HEK293 (cell line): ENCODE results near the gene FBXO27.
A peak's percentile ranks its signal among the peaks of the same experiment; 100 is the strongest.

ENCODE experiments used
- ATF2 ChIP-seq: fragments of 450-650 bp; formaldehyde crosslinking; IDR thresholded peaks from 2 replicates; pipeline ENCODE4 v1.5.1; 2016; ENCODE audit warnings: missing biosample characterization, missing genetic modification characterization, low read depth
- GLIS1 ChIP-seq: fragments of 450-650 bp; formaldehyde crosslinking; IDR thresholded peaks from 2 replicates; pipeline ENCODE4 v1.5.1; 2016; ENCODE audit warnings: missing biosample characterization, missing genetic modification characterization
- GLIS2 ChIP-seq: fragments of 450-650 bp; formaldehyde crosslinking; IDR thresholded peaks from 2 replicates; pipeline ENCODE4 v1.5.1; 2016; ENCODE audit warnings: missing biosample characterization, missing genetic modification characterization
- KLF16 ChIP-seq: fragments of 450-650 bp; formaldehyde crosslinking; IDR thresholded peaks from 2 replicates; pipeline ENCODE4 v1.5.1; 2017; ENCODE audit warnings: missing biosample characterization, missing genetic modification characterization
- KLF17 ChIP-seq: fragments of 450-650 bp; formaldehyde crosslinking; IDR thresholded peaks from 2 replicates; pipeline ENCODE4 v1.5.1; 2016; ENCODE audit warnings: missing biosample characterization, missing genetic modification characterization
- SALL2 ChIP-seq: fragments of 450-650 bp; formaldehyde crosslinking; IDR thresholded peaks from 2 replicates; pipeline ENCODE4 v1.5.0; 2017; ENCODE audit warnings: missing biosample characterization, mild to moderate bottlenecking, missing genetic modification characterization, borderline replicate concordance
- SP2 ChIP-seq: fragments of 450-650 bp; formaldehyde crosslinking; IDR thresholded peaks from 2 replicates; pipeline ENCODE4 v1.5.1; 2016; ENCODE audit warnings: missing biosample characterization, missing genetic modification characterization
- SP3 ChIP-seq: fragments of 450-650 bp; formaldehyde crosslinking; IDR thresholded peaks from 2 replicates; pipeline ENCODE4 v1.5.1; 2016; ENCODE audit warnings: missing biosample characterization, missing genetic modification characterization
- SP7 ChIP-seq: fragments of 450-650 bp; formaldehyde crosslinking; IDR thresholded peaks from 2 replicates; pipeline ENCODE4 v1.5.1; 2016; ENCODE audit warnings: missing biosample characterization, missing genetic modification characterization
- WT1 ChIP-seq: fragments of 450-650 bp; formaldehyde crosslinking; IDR thresholded peaks from 2 replicates; pipeline ENCODE4 v1.5.1; 2016; ENCODE audit warnings: missing biosample characterization, missing genetic modification characterization
- YY1 ChIP-seq: fragments of 450-650 bp; formaldehyde crosslinking; IDR thresholded peaks from 2 replicates; pipeline ENCODE4 v1.5.1; 2018; ENCODE audit warnings: missing biosample characterization, missing genetic modification characterization
- YY2 ChIP-seq: fragments of 450-650 bp; formaldehyde crosslinking; IDR thresholded peaks from 2 replicates; pipeline ENCODE4 v1.5.1; 2016; ENCODE audit warnings: missing biosample characterization, missing genetic modification characterization
- ZBTB1 ChIP-seq: fragments of 450-650 bp; formaldehyde crosslinking; IDR thresholded peaks from 2 replicates; pipeline ENCODE4 v1.5.1; 2016; ENCODE audit warnings: missing biosample characterization, missing genetic modification characterization
- ZBTB11 ChIP-seq: fragments of 450-650 bp; formaldehyde crosslinking; conservative IDR thresholded peaks from 2 replicates; pipeline ENCODE4 v1.5.1; 2016; ENCODE audit warnings: low read depth, missing biosample characterization, missing genetic modification characterization
- ZBTB17 ChIP-seq: fragments of 450-650 bp; formaldehyde crosslinking; IDR thresholded peaks from 2 replicates; pipeline ENCODE4 v1.5.1; 2016; ENCODE audit warnings: missing biosample characterization, missing genetic modification characterization
- ZFHX2 ChIP-seq: fragments of 450-650 bp; formaldehyde crosslinking; conservative IDR thresholded peaks from 2 replicates; pipeline ENCODE4 v1.5.1; 2016; ENCODE audit warnings: missing biosample characterization, missing genetic modification characterization
- ZFP37 ChIP-seq: fragments of 450-650 bp; formaldehyde crosslinking; IDR thresholded peaks from 2 replicates; pipeline ENCODE4 v1.5.1; 2016; ENCODE audit warnings: missing biosample characterization, missing genetic modification characterization
- ZNF146 ChIP-seq: fragments of 450-650 bp; formaldehyde crosslinking; IDR thresholded peaks from 2 replicates; pipeline ENCODE4 v1.5.1; 2016; ENCODE audit warnings: missing biosample characterization, missing genetic modification characterization
- ZNF18 ChIP-seq: fragments of 450-650 bp; formaldehyde crosslinking; IDR thresholded peaks from 2 replicates; pipeline ENCODE4 v1.5.1; 2016; ENCODE audit warnings: missing biosample characterization, missing genetic modification characterization
- ZNF311 ChIP-seq: fragments of 450-650 bp; formaldehyde crosslinking; IDR thresholded peaks from 2 replicates; pipeline ENCODE4 v1.5.1; 2017; ENCODE audit warnings: missing biosample characterization, missing genetic modification characterization, borderline replicate concordance
- ZNF341 ChIP-seq: fragments of 450-650 bp; formaldehyde crosslinking; IDR thresholded peaks from 2 replicates; pipeline ENCODE4; 2016; ENCODE audit warnings: low read depth, missing biosample characterization, missing genetic modification characterization
- ZNF423 ChIP-seq: fragments of 450-650 bp; formaldehyde crosslinking; IDR thresholded peaks from 2 replicates; pipeline ENCODE4 v1.5.1; 2016; ENCODE audit warnings: missing biosample characterization, missing genetic modification characterization
- ZNF433 ChIP-seq: fragments of 450-650 bp; formaldehyde crosslinking; IDR thresholded peaks from 2 replicates; pipeline ENCODE4 v1.5.1; 2016; ENCODE audit warnings: missing biosample characterization, missing genetic modification characterization, low read depth
- ZNF473 ChIP-seq: fragments of 450-650 bp; formaldehyde crosslinking; IDR thresholded peaks from 2 replicates; pipeline ENCODE4 v1.5.1; 2017; ENCODE audit warnings: missing biosample characterization, missing genetic modification characterization
- ZNF48 ChIP-seq: fragments of 450-650 bp; formaldehyde crosslinking; IDR thresholded peaks from 2 replicates; pipeline ENCODE4 v1.5.1; 2016; ENCODE audit warnings: missing biosample characterization, missing genetic modification characterization
- ZNF521 ChIP-seq: fragments of 450-650 bp; formaldehyde crosslinking; IDR thresholded peaks from 2 replicates; pipeline ENCODE4 v1.5.1; 2017; ENCODE audit warnings: missing biosample characterization, mild to moderate bottlenecking, missing genetic modification characterization
- ZNF549 ChIP-seq: fragments of 450-650 bp; IDR thresholded peaks from 2 replicates; pipeline ENCODE4 v1.5.1; 2018; ENCODE audit warnings: missing biosample characterization, missing genetic modification characterization, mild to moderate bottlenecking, inconsistent platforms, moderate library complexity
- ZNF596 ChIP-seq: fragments of 450-650 bp; IDR thresholded peaks from 2 replicates; pipeline ENCODE4 v1.5.0; 2018; ENCODE audit warnings: missing biosample characterization, mild to moderate bottlenecking, missing genetic modification characterization, moderate library complexity
- ZNF621 ChIP-seq: fragments of 450-650 bp; formaldehyde crosslinking; IDR thresholded peaks from 2 replicates; pipeline ENCODE4 v1.5.1; 2017; ENCODE audit warnings: missing biosample characterization, missing genetic modification characterization
- ZNF704 ChIP-seq: fragments of 450-650 bp; formaldehyde crosslinking; IDR thresholded peaks from 2 replicates; pipeline ENCODE4 v1.5.1; 2016; ENCODE audit warnings: missing biosample characterization, missing genetic modification characterization
- ZNF747 ChIP-seq: fragments of 450-650 bp; formaldehyde crosslinking; IDR thresholded peaks from 2 replicates; pipeline ENCODE4 v1.5.1; 2016; ENCODE audit warnings: missing biosample characterization, missing genetic modification characterization
- ZNF843 ChIP-seq: fragments of 450-650 bp; formaldehyde crosslinking; IDR thresholded peaks from 2 replicates; pipeline ENCODE4 v1.5.1; 2016; ENCODE audit warnings: missing biosample characterization, missing genetic modification characterization
- ZSCAN30 ChIP-seq: fragments of 450-650 bp; IDR thresholded peaks from 2 replicates; pipeline ENCODE4 v1.5.1; 2018; ENCODE audit warnings: missing biosample characterization, mild to moderate bottlenecking, missing genetic modification characterization, moderate library complexity

The FBXO27 gene

GRCh38 chr19:39038098-39038497 is 5.7 kb upstream of the FBXO27 start (continued):
- TF ChIP-seq ZBTB11 (tag by site-specific recombination) (no peak), ZBTB1 (tag by site-specific recombination) (no peak), SP7 (tag by site-specific recombination) (0 out of 2 replicates have a peak, but pooled peaks have one; percentile 41), SP3 (tag by site-specific recombination) (peak; percentile 61), ZNF596 (tag by site-specific recombination) (peak; percentile 68; the same call in 1 of the 2 replicates), ZNF549 (tag by site-specific recombination) (no peak), ZSCAN30 (tag by site-specific recombination) (no peak), ZNF747 (tag by site-specific recombination) (no peak), ZNF48 (no peak), ZNF18 (no peak), WT1 (tag by site-specific recombination) (no peak), ZNF704 (no peak), ZNF843 (tag by site-specific recombination) (0 out of 2 replicates have a peak, but pooled peaks have one; percentile 11), KLF17 (tag by site-specific recombination) (peak; percentile 36; the same call in 1 of the 2 replicates), ZBTB17 (tag by site-specific recombination) (peak; percentile 78), YY1 (tag by site-specific recombination) (0 out of 2 replicates have a peak, but pooled peaks have one; percentile 40), ZNF433 (tag by site-specific recombination) (no peak), YY2 (tag by site-specific recombination) (no peak), ZNF341 (tag by site-specific recombination) (no peak), SP2 (tag by site-specific recombination) (peak; percentile 28; the same call in 1 of the 2 replicates), ZFP37 (tag by site-specific recombination) (no peak), ZFHX2 (tag by site-specific recombination) (peak; percentile 86), GLIS2 (0 out of 2 replicates have a peak, but pooled peaks have one; percentile 9), ZNF311 (tag by site-specific recombination) (no peak), SALL2 (no peak), ZNF146 (no peak), GLIS1 (tag by site-specific recombination) (peak; percentile 51), KLF16 (no peak), ZNF423 (tag by site-specific recombination) (no peak), ATF2 (no peak), ZNF473 (tag by site-specific recombination) (no peak), ZNF621 (tag by site-specific recombination) (no peak), ZNF521 (no peak)
